Tibial nerve (tissue), 4 donors: Measurements from ENCODE around the gene ZNF562.

Experiments used
- EP300 ChIP-seq, 2 donors: sonication (generic); formaldehyde crosslinking; IDR thresholded peaks; one replicate each; pipeline ENCODE4 v1.6.1; 2017; ENCODE audit warnings: antibody characterized with exemption in 2 of 2, mild to moderate bottlenecking in 1 of 2
- POLR2A ChIP-seq, 2 donors: fragments of 450-650 bp; IDR thresholded peaks; one replicate each; pipeline ENCODE4 v1.6.1; 2017; ENCODE audit warnings: antibody characterized with exemption in 2 of 2, mild to moderate bottlenecking in 2 of 2, moderate library complexity in 2 of 2
- TF ChIP-seq, protein P1 (sequence below), 5 experiments: fragments of 200-600 bp in 3 of 5; fragments of 450-650 bp in 2 of 5; sonication (generic) in 3 of 5; IDR thresholded peaks; one replicate each; pipeline ENCODE4 v1.5.1; 2016 to 2019; ENCODE audit warnings: antibody characterized with exemption in 5 of 5, mild to moderate bottlenecking in 3 of 5, moderate library complexity in 2 of 5

DNA sequence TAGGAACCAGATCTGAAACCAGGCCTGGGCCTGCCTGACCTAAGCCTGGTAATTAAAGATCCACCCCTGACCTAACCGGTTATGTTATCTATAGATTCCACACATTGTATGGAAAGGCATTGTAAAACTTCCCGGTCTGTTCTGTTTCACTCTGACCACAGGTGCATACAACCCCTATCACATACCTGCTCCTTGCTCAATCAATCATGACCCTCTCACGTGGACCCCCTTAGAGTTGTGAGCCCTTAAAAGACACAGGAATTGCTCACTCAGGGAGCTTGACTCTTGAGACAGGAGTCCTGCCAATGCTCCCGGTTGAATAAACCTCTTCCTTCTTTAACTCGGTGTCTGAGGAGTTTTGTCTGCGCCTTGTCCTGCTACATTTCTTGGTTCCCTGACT lies 27.3 kb upstream of the ZNF562 start:
- TF ChIP-seq, protein P1, sequence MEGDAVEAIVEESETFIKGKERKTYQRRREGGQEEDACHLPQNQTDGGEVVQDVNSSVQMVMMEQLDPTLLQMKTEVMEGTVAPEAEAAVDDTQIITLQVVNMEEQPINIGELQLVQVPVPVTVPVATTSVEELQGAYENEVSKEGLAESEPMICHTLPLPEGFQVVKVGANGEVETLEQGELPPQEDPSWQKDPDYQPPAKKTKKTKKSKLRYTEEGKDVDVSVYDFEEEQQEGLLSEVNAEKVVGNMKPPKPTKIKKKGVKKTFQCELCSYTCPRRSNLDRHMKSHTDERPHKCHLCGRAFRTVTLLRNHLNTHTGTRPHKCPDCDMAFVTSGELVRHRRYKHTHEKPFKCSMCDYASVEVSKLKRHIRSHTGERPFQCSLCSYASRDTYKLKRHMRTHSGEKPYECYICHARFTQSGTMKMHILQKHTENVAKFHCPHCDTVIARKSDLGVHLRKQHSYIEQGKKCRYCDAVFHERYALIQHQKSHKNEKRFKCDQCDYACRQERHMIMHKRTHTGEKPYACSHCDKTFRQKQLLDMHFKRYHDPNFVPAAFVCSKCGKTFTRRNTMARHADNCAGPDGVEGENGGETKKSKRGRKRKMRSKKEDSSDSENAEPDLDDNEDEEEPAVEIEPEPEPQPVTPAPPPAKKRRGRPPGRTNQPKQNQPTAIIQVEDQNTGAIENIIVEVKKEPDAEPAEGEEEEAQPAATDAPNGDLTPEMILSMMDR (IDR thresholded peaks at IDR 0.05) = no peak
- TF ChIP-seq POLR2A (IDR thresholded peaks at IDR 0.05) (no peak), EP300 (IDR thresholded peaks at IDR 0.05) (no peak)
